KMS-11 (cell line): ENCODE results near the gene MTHFD2.

ENCODE experiments used
- H2AFZ ChIP-seq: fragments of 200-600 bp; sonication (generic); 2 replicates; pipeline ENCODE4 v1.6.1; 2016; ENCODE audit warnings: antibody characterized with exemption, mixed run types, low read depth
- H3K27ac ChIP-seq: fragments of 200-600 bp; sonication (generic); 2 replicates; pipeline ENCODE4 v1.6.1; 2016; ENCODE audit warnings: mild to moderate bottlenecking, mixed run types
- H3K27me3 ChIP-seq: fragments of 200-600 bp; sonication (generic); 2 replicates; pipeline ENCODE4 v1.6.1; 2017; ENCODE audit warnings: mild to moderate bottlenecking, low read depth, mixed run types, moderate library complexity; ENCODE audit not compliant: insufficient read depth
- H3K36me3 ChIP-seq: fragments of 200-600 bp; sonication (generic); 2 replicates; pipeline ENCODE4 v1.6.1; 2017; ENCODE audit warnings: mild to moderate bottlenecking, mixed run types; ENCODE audit not compliant: insufficient read depth
- H3K4me1 ChIP-seq: fragments of 200-600 bp; sonication (generic); 2 replicates; pipeline ENCODE4 v1.6.1; 2016; ENCODE audit warnings: mild to moderate bottlenecking, low read depth, mixed run types; ENCODE audit not compliant: poor library complexity, severe bottlenecking
- H3K4me2 ChIP-seq: fragments of 200-600 bp; sonication (generic); 2 replicates; pipeline ENCODE4 v1.7.0; 2016; ENCODE audit warnings: mild to moderate bottlenecking, mixed run types
- H3K4me3 ChIP-seq: fragments of 200-600 bp; sonication (generic); IDR thresholded peaks from 2 replicates; pipeline ENCODE4 v1.6.1; 2017; ENCODE audit warnings: low read depth, low read length, mixed read lengths; ENCODE audit not compliant: insufficient read depth
- H3K79me2 ChIP-seq: fragments of 200-600 bp; sonication (generic); 2 replicates; pipeline ENCODE4 v1.6.1; 2016; ENCODE audit warnings: low read depth, mixed run types; ENCODE audit not compliant: insufficient read depth
- H3K9ac ChIP-seq: fragments of 200-600 bp; sonication (generic); 2 replicates; pipeline ENCODE4 v1.6.1; 2016; ENCODE audit warnings: mild to moderate bottlenecking, mixed run types
- H4K20me1 ChIP-seq: fragments of 200-600 bp; sonication (generic); 2 replicates; pipeline ENCODE4 v1.6.1; 2016; ENCODE audit warnings: mild to moderate bottlenecking, mixed run types; ENCODE audit not compliant: insufficient read depth
- TF ChIP-seq, protein P1 (sequence below): fragments of 200-600 bp; sonication (generic); conservative IDR thresholded peaks from 2 replicates; pipeline ENCODE4 v1.6.1; 2017; ENCODE audit warnings: low read depth, mild to moderate bottlenecking, antibody characterized with exemption, low read length, moderate library complexity, mixed read lengths

MTHFD2 gene

GRCh38 chr2:74223941-74224770 lies 25.7 kb downstream of the MTHFD2 start:
- Histone ChIP-seq H4K20me1 (no peaks in the 10 kb centered on the region), H3K27me3 (no peaks in the 10 kb centered on the region), H3K4me3 (no peak overlapping the region), H3K4me2 (no peak overlapping the region), H3K4me1 (no peaks in the 10 kb centered on the region), H2AFZ (no peak overlapping the region), H3K27ac (no peak overlapping the region; the same call in 1 of the 2 replicates), H3K9ac (no peak overlapping the region), H3K36me3 (no peaks in the 10 kb centered on the region), H3K79me2 (no peaks in the 10 kb centered on the region)
- TF ChIP-seq, protein P1, sequence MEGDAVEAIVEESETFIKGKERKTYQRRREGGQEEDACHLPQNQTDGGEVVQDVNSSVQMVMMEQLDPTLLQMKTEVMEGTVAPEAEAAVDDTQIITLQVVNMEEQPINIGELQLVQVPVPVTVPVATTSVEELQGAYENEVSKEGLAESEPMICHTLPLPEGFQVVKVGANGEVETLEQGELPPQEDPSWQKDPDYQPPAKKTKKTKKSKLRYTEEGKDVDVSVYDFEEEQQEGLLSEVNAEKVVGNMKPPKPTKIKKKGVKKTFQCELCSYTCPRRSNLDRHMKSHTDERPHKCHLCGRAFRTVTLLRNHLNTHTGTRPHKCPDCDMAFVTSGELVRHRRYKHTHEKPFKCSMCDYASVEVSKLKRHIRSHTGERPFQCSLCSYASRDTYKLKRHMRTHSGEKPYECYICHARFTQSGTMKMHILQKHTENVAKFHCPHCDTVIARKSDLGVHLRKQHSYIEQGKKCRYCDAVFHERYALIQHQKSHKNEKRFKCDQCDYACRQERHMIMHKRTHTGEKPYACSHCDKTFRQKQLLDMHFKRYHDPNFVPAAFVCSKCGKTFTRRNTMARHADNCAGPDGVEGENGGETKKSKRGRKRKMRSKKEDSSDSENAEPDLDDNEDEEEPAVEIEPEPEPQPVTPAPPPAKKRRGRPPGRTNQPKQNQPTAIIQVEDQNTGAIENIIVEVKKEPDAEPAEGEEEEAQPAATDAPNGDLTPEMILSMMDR: no peak

- Histone ChIP-seq H3K9ac (no peak overlapping the region), H3K79me2 (no peaks in the 10 kb centered on the region), H3K36me3 (no peaks in the 10 kb centered on the region), H4K20me1 (no peaks in the 10 kb centered on the region), H3K4me1 (no peaks in the 10 kb centered on the region), H2AFZ (no peak overlapping the region), H3K4me3 (no peak overlapping the region), H3K27me3 (no peaks in the 10 kb centered on the region), H3K27ac (no peak overlapping the region), H3K4me2 (no peak overlapping the region)
- TF ChIP-seq, protein P1: no peak
Measured at GRCh38 chr2:74225698-74226459, 27.5 kb downstream of the MTHFD2 start.

DNA sequence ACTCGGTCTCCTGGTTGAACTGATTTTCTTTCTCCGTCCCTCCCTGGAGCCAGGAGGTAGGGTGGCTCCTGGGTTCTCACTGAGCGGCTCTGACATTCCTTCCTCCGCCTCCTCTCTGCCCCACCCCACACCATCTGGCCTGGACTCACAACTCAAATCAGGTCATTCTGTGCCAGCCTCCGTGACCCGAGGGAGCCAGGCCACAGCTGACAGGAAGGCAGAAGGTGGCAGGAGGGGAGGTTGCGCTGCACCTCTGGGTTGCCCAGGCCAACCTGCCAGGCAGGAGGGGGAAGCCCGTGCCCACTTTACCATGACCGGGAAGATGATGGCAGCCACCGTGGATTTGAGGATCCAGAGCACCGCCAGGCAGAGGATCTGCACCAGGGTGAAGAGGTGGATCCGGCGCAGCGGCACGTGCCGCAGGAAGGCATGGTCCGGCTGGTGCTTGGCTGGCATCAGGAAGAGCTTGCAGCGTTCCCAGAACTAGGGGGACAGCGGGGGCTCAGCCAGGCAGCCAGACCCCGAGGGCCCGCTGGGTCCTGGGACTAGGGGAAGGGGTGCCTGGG lies 28.3 kb downstream of the MTHFD2 start:
- H4K20me1 ChIP-seq: no peaks in the 10 kb centered on the region
- H3K4me1 ChIP-seq: no peaks in the 10 kb centered on the region
- H2AFZ ChIP-seq: no peak overlapping the region
- H3K4me2 ChIP-seq: no peak overlapping the region
- H3K36me3 ChIP-seq: no peaks in the 10 kb centered on the region
- H3K79me2 ChIP-seq: no peaks in the 10 kb centered on the region
- H3K27me3 ChIP-seq: no peaks in the 10 kb centered on the region
- TF ChIP-seq, protein P1: no peak
- no peak overlapping the region for H3K9ac ChIP-seq
- H3K4me3 ChIP-seq: no peak overlapping the region
- no peak overlapping the region for H3K27ac ChIP-seq

- Histone ChIP-seq H3K9ac (no peak overlapping the region), H3K27me3 (no peaks in the 10 kb centered on the region), H3K4me1 (no peaks in the 10 kb centered on the region), H3K79me2 (no peaks in the 10 kb centered on the region), H4K20me1 (no peaks in the 10 kb centered on the region), H3K4me3 (no peak overlapping the region), H2AFZ (no peak overlapping the region), H3K4me2 (no peak overlapping the region), H3K27ac (no peak overlapping the region), H3K36me3 (no peaks in the 10 kb centered on the region)
- TF ChIP-seq, protein P1: no peak
Measured at GRCh38 chr2:74227646-74228045, 29.2 kb downstream of the MTHFD2 start.
